Fibroblast of lung (primary cell): Measurements from ENCODE around the gene PRKAR1B. TPM values are rescaled to one million over a fixed set of nuclear protein-coding genes. Genes with fewer than 3 reads are reported as not detected.

Experiments
- DNase-seq, 2 donors: peaks; one replicate each; pipeline versions ENCODE4 v3.0.0 to v3.0.0-alpha.2; 2010; ENCODE audit warnings: low read depth in 2 of 2
- H2AFZ ChIP-seq: 2 replicates; pipeline ENCODE4 v1.5.1; 2012; ENCODE audit warnings: low read length, control low read depth, inconsistent platforms
- H3K27ac ChIP-seq: 2 replicates; pipeline ENCODE4 v1.5.1; 2011; ENCODE audit warnings: low read length, control low read depth; ENCODE audit not compliant: insufficient read depth
- H3K27me3 ChIP-seq: 2 replicates; pipeline ENCODE4 v1.5.1; 2011; ENCODE audit warnings: mild to moderate bottlenecking, low read length; ENCODE audit not compliant: control insufficient read depth, insufficient read depth
- H3K36me3 ChIP-seq: 2 replicates; pipeline ENCODE4 v1.5.1; 2011; ENCODE audit warnings: low read length; ENCODE audit not compliant: control insufficient read depth, insufficient read depth
- H3K4me1 ChIP-seq: 2 replicates; pipeline ENCODE4 v1.5.1; 2011; ENCODE audit warnings: low read length; ENCODE audit not compliant: control insufficient read depth, insufficient read depth; ENCODE audit errors: extremely low read depth
- H3K4me2 ChIP-seq: 2 replicates; pipeline ENCODE4 v1.5.1; 2011; ENCODE audit warnings: low read length, control low read depth; ENCODE audit not compliant: insufficient read depth; ENCODE audit errors: extremely low read depth
- H3K4me3 ChIP-seq, 4 experiments: fragments of 200-600 bp in 1 of 4; sonication (generic) in 1 of 4; replicated peaks in 1 of 4; 2 replicates each; pipeline ENCODE4 v1.5.1; 2011 to 2016; ENCODE audit warnings: low read length in 4 of 4, low read depth in 3 of 4, mild to moderate bottlenecking in 3 of 4, control low read depth in 2 of 4, inconsistent platforms in 1 of 4, mixed read lengths in 1 of 4; ENCODE audit not compliant: insufficient read depth in 1 of 4; ENCODE audit errors: control extremely low read depth in 1 of 4
- H3K79me2 ChIP-seq: 2 replicates; pipeline ENCODE4 v1.5.1; 2012; ENCODE audit warnings: mild to moderate bottlenecking, low read length, inconsistent platforms; ENCODE audit not compliant: control insufficient read depth, insufficient read depth
- H3K9ac ChIP-seq: 2 replicates; pipeline ENCODE4 v1.5.1; 2011; ENCODE audit warnings: mild to moderate bottlenecking, low read length, control low read depth; ENCODE audit not compliant: insufficient read depth
- H3K9me3 ChIP-seq: 2 replicates; pipeline ENCODE4 v1.5.1; 2012; ENCODE audit warnings: low read depth, low read length; ENCODE audit not compliant: control insufficient read depth, insufficient read depth
- H4K20me1 ChIP-seq: 2 replicates; pipeline ENCODE4 v1.5.1; 2011; ENCODE audit warnings: low read length; ENCODE audit not compliant: control insufficient read depth, insufficient read depth; ENCODE audit errors: extremely low read depth
- CTCF ChIP-seq, 2 donors: IDR thresholded peaks in 1 of 2; conservative IDR thresholded peaks in 1 of 2; 1 replicate in 1 of 2; 2 replicates in 1 of 2; pipeline ENCODE4 v1.5.1; 2011 to 2012; ENCODE audit warnings: low read length in 2 of 2, control low read depth in 1 of 2, inconsistent platforms in 1 of 2, low read depth in 1 of 2, mild to moderate bottlenecking in 1 of 2
- EZH2 ChIP-seq: IDR thresholded peaks from 2 replicates; pipeline ENCODE4 v1.5.1; 2012; ENCODE audit warnings: low read length, control low read depth, mild to moderate bottlenecking; ENCODE audit errors: missing control alignments
- polyA plus RNA-seq, 2 donors: library from polyadenylated mRNA; depleted of rRNA in 1 of 2; stranded (reverse) in 1 of 2; unstranded in 1 of 2; fragments of >200 nt; gene quantifications; 2 replicates each; pipeline ENCODE4 v1.2.1, GENCODE V29; 2011 to 2012; ENCODE audit warnings: missing spikeins in 1 of 2
- total RNA-seq: library from RNA; depleted of rRNA; stranded (reverse); fragments of >200 nt; gene quantifications from 2 replicates; pipeline ENCODE4 v1.2.1, GENCODE V29; 2014

The PRKAR1B gene
- total and polyA plus RNA-seq, 2 donors (not counting 1 experiment from before 2014, with no cell fraction given), result 12.7 to 14.5 TPM

GRCh38 chr7:536231-536630 lies 190.8 kb downstream of the PRKAR1B start:
- no peaks in the 10 kb centered on the region for H3K9me3 ChIP-seq
- H3K79me2 ChIP-seq, result no peaks in the 10 kb centered on the region
- TF ChIP-seq EZH2 (no peak), CTCF (conservative IDR thresholded peaks at IDR 0.05 in 1 of 2, IDR thresholded peaks at IDR 0.05 in 1 of 2; ENCODE audit: low read depth in 1 of 2, low read length in 2 of 2) (no peak)
- peaks cover 13% of the 10 kb centered on the region for H3K4me1 ChIP-seq
- H4K20me1 ChIP-seq, result no peaks in the 10 kb centered on the region
- no peak overlapping the region for H3K4me2 ChIP-seq
- H3K9ac ChIP-seq, result no peak overlapping the region
- H3K27ac ChIP-seq, result no peak overlapping the region
- H3K36me3 ChIP-seq, result no peaks in the 10 kb centered on the region
- no peak overlapping the region for H3K4me3 ChIP-seq
- no peak overlapping the region for H2AFZ ChIP-seq
- DNase-seq, result no peak
- H3K27me3 ChIP-seq, result peaks cover 7% of the 10 kb centered on the region

- peaks cover 13% of the 10 kb centered on the region for H3K4me1 ChIP-seq
- H3K9me3 ChIP-seq, result no peaks in the 10 kb centered on the region
- no peaks in the 10 kb centered on the region for H3K79me2 ChIP-seq
- H3K36me3 ChIP-seq, result no peaks in the 10 kb centered on the region
- H2AFZ ChIP-seq, result no peak overlapping the region
- peaks cover 7% of the 10 kb centered on the region for H3K27me3 ChIP-seq
- no peak overlapping the region for H3K4me3 ChIP-seq
- no peak for DNase-seq
- no peaks in the 10 kb centered on the region for H4K20me1 ChIP-seq
- no peak overlapping the region for H3K4me2 ChIP-seq
- TF ChIP-seq EZH2, result no peak
- TF ChIP-seq CTCF (conservative IDR thresholded peaks at IDR 0.05 in 1 of 2, IDR thresholded peaks at IDR 0.05 in 1 of 2; ENCODE audit: low read depth in 1 of 2, low read length in 2 of 2), result no peak
- no peak overlapping the region for H3K27ac ChIP-seq
- no peak overlapping the region for H3K9ac ChIP-seq
Observed at GRCh38 chr7:534959-535358, 192.1 kb downstream of the PRKAR1B start.

GRCh38 chr7:534075-534474 lies 193.0 kb downstream of the PRKAR1B start:
- H3K4me1 ChIP-seq, result peaks cover 11% of the 10 kb centered on the region
- no peaks in the 10 kb centered on the region for H3K36me3 ChIP-seq
- DNase-seq, result no peak
- TF ChIP-seq CTCF (conservative IDR thresholded peaks at IDR 0.05 in 1 of 2, IDR thresholded peaks at IDR 0.05 in 1 of 2; ENCODE audit: low read depth in 1 of 2, low read length in 2 of 2) (no peak), EZH2 (no peak)
- H3K9ac ChIP-seq, result no peak overlapping the region
- H3K27ac ChIP-seq, result no peak overlapping the region
- peaks cover 7% of the 10 kb centered on the region for H3K27me3 ChIP-seq
- no peaks in the 10 kb centered on the region for H3K79me2 ChIP-seq
- no peaks in the 10 kb centered on the region for H4K20me1 ChIP-seq
- no peaks in the 10 kb centered on the region for H3K9me3 ChIP-seq
- no peak overlapping the region for H3K4me2 ChIP-seq
- no peak overlapping the region for H2AFZ ChIP-seq
- H3K4me3 ChIP-seq, result no peak overlapping the region
